Measurements from ENCODE around the gene MFNG.

Gene MFNG

GRCh38 chr22:37500745-37501609, 14.8 kb upstream of the MFNG start:
- Histone ChIP-seq H3K79me2 (ENCODE audit: insufficient read depth, low read length) (no peaks in the 10 kb centered on the region), H3F3A (ENCODE audit: low read depth) (no peaks in the 10 kb centered on the region), H2AFZ (ENCODE audit: low read length) (no peak overlapping the region), H3K36me3 (ENCODE audit: insufficient read depth, low read length) (no peaks in the 10 kb centered on the region), H3K4me2 (ENCODE audit: low read depth, low read length, poor library complexity, severe bottlenecking) (no peak overlapping the region), H3K9ac (ENCODE audit: low read depth, low read length, poor library complexity, severe bottlenecking) (no peak overlapping the region), H3K4me1 (ENCODE audit: insufficient read depth, low read length, poor library complexity, severe bottlenecking) (peaks cover 7% of the 10 kb centered on the region), H3K27me3 (ENCODE audit: insufficient read depth, low read length, poor library complexity, severe bottlenecking) (no peaks in the 10 kb centered on the region), H3K9me3 (ENCODE audit: insufficient read depth, low read depth, low read length) (no peaks in the 10 kb centered on the region), H3K9me2 (replicated peaks; ENCODE audit: low read depth, low read length) (no peaks in the 10 kb centered on the region), H3K4me3 (ENCODE audit: low read length, poor library complexity, severe bottlenecking) (no peak overlapping the region), H4K20me1 (ENCODE audit: insufficient read depth, low read length, poor library complexity, severe bottlenecking) (no peaks in the 10 kb centered on the region)
- TF ChIP-seq, protein P1, sequence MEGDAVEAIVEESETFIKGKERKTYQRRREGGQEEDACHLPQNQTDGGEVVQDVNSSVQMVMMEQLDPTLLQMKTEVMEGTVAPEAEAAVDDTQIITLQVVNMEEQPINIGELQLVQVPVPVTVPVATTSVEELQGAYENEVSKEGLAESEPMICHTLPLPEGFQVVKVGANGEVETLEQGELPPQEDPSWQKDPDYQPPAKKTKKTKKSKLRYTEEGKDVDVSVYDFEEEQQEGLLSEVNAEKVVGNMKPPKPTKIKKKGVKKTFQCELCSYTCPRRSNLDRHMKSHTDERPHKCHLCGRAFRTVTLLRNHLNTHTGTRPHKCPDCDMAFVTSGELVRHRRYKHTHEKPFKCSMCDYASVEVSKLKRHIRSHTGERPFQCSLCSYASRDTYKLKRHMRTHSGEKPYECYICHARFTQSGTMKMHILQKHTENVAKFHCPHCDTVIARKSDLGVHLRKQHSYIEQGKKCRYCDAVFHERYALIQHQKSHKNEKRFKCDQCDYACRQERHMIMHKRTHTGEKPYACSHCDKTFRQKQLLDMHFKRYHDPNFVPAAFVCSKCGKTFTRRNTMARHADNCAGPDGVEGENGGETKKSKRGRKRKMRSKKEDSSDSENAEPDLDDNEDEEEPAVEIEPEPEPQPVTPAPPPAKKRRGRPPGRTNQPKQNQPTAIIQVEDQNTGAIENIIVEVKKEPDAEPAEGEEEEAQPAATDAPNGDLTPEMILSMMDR (conservative IDR thresholded peaks at IDR 0.05; ENCODE audit: low read length): no peak
- no peak for TF ChIP-seq EZH2phosphoT487 (IDR thresholded peaks at IDR 0.05; ENCODE audit: borderline replicate concordance)

GRCh38 chr22:37499789-37500540, 13.8 kb upstream of the MFNG start:
- H3K4me3 ChIP-seq (ENCODE audit: low read length, poor library complexity, severe bottlenecking): no peak overlapping the region
- TF ChIP-seq, protein P1 (conservative IDR thresholded peaks at IDR 0.05; ENCODE audit: low read length): no peak
- TF ChIP-seq EZH2phosphoT487 (IDR thresholded peaks at IDR 0.05; ENCODE audit: borderline replicate concordance): no peak
- no peaks in the 10 kb centered on the region for H3K9me3 ChIP-seq (ENCODE audit: insufficient read depth, low read depth, low read length)
- H3K4me1 ChIP-seq (ENCODE audit: insufficient read depth, low read length, poor library complexity, severe bottlenecking): peaks cover 7% of the 10 kb centered on the region
- H3K36me3 ChIP-seq (ENCODE audit: insufficient read depth, low read length): no peaks in the 10 kb centered on the region
- H4K20me1 ChIP-seq (ENCODE audit: insufficient read depth, low read length, poor library complexity, severe bottlenecking): no peaks in the 10 kb centered on the region
- no peaks in the 10 kb centered on the region for H3K79me2 ChIP-seq (ENCODE audit: insufficient read depth, low read length)
- H3K27me3 ChIP-seq (ENCODE audit: insufficient read depth, low read length, poor library complexity, severe bottlenecking): no peaks in the 10 kb centered on the region
- no peak overlapping the region for H3K4me2 ChIP-seq (ENCODE audit: low read depth, low read length, poor library complexity, severe bottlenecking)
- H3F3A ChIP-seq (ENCODE audit: low read depth): no peaks in the 10 kb centered on the region
- no peak overlapping the region for H2AFZ ChIP-seq (ENCODE audit: low read length)
- H3K9me2 ChIP-seq (replicated peaks; ENCODE audit: low read depth, low read length): no peaks in the 10 kb centered on the region
- no peak overlapping the region for H3K9ac ChIP-seq (ENCODE audit: low read depth, low read length, poor library complexity, severe bottlenecking)

DNA sequence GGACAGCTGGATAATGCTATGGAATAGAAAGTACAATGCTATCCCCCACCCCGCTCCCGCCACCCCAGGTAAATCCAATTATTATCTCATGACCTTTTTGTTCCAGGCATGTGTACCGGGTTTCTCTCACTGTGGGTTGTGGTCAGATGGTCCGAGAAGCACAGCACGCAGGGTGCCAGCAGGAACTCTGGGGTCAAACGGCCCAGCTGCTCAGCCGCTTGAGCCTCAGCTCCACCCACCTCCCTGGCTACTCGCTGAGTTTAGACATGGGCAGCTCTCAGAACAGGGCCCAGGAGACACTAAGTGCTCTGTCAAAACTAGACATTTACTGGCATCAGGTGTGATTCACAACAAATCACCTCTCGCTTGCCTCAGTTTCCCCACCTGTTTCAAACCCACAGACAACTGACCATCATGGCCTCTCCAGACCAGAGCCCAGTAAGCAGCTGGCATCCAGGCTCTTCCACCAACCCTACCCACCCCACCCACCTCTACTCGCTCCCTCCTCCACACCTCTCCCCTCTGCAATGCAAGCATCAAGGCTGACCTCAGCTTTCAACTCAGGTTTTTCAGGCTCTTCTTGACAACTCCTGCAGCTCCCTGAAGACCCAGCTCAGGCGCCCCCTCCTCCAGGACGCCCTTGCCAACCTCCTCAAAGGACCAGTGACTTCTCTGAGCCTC, 13.0 kb upstream of the MFNG start:
- no peaks in the 10 kb centered on the region for H3K9me2 ChIP-seq (replicated peaks; ENCODE audit: low read depth, low read length)
- H3K79me2 ChIP-seq (ENCODE audit: insufficient read depth, low read length): no peaks in the 10 kb centered on the region
- peaks cover 7% of the 10 kb centered on the region for H3K4me1 ChIP-seq (ENCODE audit: insufficient read depth, low read length, poor library complexity, severe bottlenecking)
- H3K9ac ChIP-seq (ENCODE audit: low read depth, low read length, poor library complexity, severe bottlenecking): no peak overlapping the region
- no peaks in the 10 kb centered on the region for H4K20me1 ChIP-seq (ENCODE audit: insufficient read depth, low read length, poor library complexity, severe bottlenecking)
- no peak overlapping the region for H2AFZ ChIP-seq (ENCODE audit: low read length)
- H3K36me3 ChIP-seq (ENCODE audit: insufficient read depth, low read length): no peaks in the 10 kb centered on the region
- TF ChIP-seq, protein P1 (conservative IDR thresholded peaks at IDR 0.05; ENCODE audit: low read length): no peak
- TF ChIP-seq EZH2phosphoT487 (IDR thresholded peaks at IDR 0.05; ENCODE audit: borderline replicate concordance): no peak
- no peak overlapping the region for H3K4me3 ChIP-seq (ENCODE audit: low read length, poor library complexity, severe bottlenecking)
- no peak overlapping the region for H3K4me2 ChIP-seq (ENCODE audit: low read depth, low read length, poor library complexity, severe bottlenecking)
- no peaks in the 10 kb centered on the region for H3K9me3 ChIP-seq (ENCODE audit: insufficient read depth, low read depth, low read length)
- no peaks in the 10 kb centered on the region for H3F3A ChIP-seq (ENCODE audit: low read depth)
- no peaks in the 10 kb centered on the region for H3K27me3 ChIP-seq (ENCODE audit: insufficient read depth, low read length, poor library complexity, severe bottlenecking)

Data from Loucy (cell line).